SU-DHL-6 (cell line): ENCODE data around the gene TSNAX.

Experiments used
- H2AFZ ChIP-seq: fragments of 200-600 bp; sonication (generic); 2 replicates; pipeline ENCODE4 v1.6.1; 2014; ENCODE audit warnings: low read depth, mild to moderate bottlenecking, moderate library complexity, mixed read lengths, antibody characterized with exemption, low read length; ENCODE audit not compliant: severe bottlenecking
- H3F3A ChIP-seq: fragments of 200-600 bp; shearing (Covaris generic); 2 replicates; pipeline ENCODE4 v1.6.0; 2016; ENCODE audit warnings: antibody characterized with exemption, mild to moderate bottlenecking; ENCODE audit not compliant: insufficient read depth
- H3K27ac ChIP-seq: fragments of 200-600 bp; sonication (generic); 2 replicates; pipeline ENCODE4 v1.5.1; 2016; ENCODE audit warnings: low read depth, mild to moderate bottlenecking, low read length, moderate library complexity, mixed read lengths
- H3K27me3 ChIP-seq: fragments of 200-600 bp; sonication (generic), shearing (Covaris generic); 2 replicates; pipeline ENCODE4 v1.6.0; 2014; ENCODE audit warnings: mild to moderate bottlenecking, low read length
- H3K36me3 ChIP-seq: fragments of 200-600 bp; sonication (generic); 2 replicates; pipeline ENCODE4 v1.6.1; 2014; ENCODE audit warnings: mild to moderate bottlenecking, low read length, mixed read lengths
- H3K4me2 ChIP-seq: fragments of 300-600, 200-600 bp; shearing (Covaris generic), sonication (generic); 2 replicates; pipeline ENCODE4 v1.6.0; 2014; ENCODE audit warnings: low read length, low read depth, mild to moderate bottlenecking; ENCODE audit not compliant: poor library complexity, severe bottlenecking
- H3K4me3 ChIP-seq: fragments of 200-600 bp; sonication (generic); 2 replicates; pipeline ENCODE4 v1.5.1; 2014; ENCODE audit warnings: antibody characterized with exemption, low read length, mild to moderate bottlenecking, mixed read lengths; ENCODE audit not compliant: insufficient read depth, poor library complexity, severe bottlenecking
- H3K79me2 ChIP-seq: fragments of 200-600 bp; sonication (generic); 2 replicates; pipeline ENCODE4 v1.6.1; 2014; ENCODE audit warnings: mild to moderate bottlenecking, low read length, moderate library complexity; ENCODE audit not compliant: insufficient read depth
- H3K9ac ChIP-seq: fragments of 200-600 bp; sonication (generic); 2 replicates; pipeline ENCODE4 v1.7.0; 2014; ENCODE audit warnings: mild to moderate bottlenecking, low read length
- H3K9me2 ChIP-seq: fragments of 200-600 bp; sonication (generic); replicated peaks from 2 replicates; pipeline ENCODE4 v1.6.1; 2014; ENCODE audit warnings: low read length; ENCODE audit not compliant: insufficient read depth
- H3K9me3 ChIP-seq: fragments of 200-600 bp; sonication (generic); 2 replicates; pipeline ENCODE4 v1.6.1; 2014; ENCODE audit warnings: low read length, mixed read lengths; ENCODE audit not compliant: insufficient read depth
- H4K20me1 ChIP-seq: fragments of 200-600 bp; sonication (generic); 2 replicates; pipeline ENCODE4 v1.6.1; 2014; ENCODE audit warnings: low read depth, mild to moderate bottlenecking, antibody characterized with exemption, low read length, moderate library complexity, mixed read lengths
- EZH2phosphoT487 ChIP-seq: fragments of 200-600 bp; sonication (generic), shearing (Covaris generic); conservative IDR thresholded peaks from 2 replicates; pipeline ENCODE4 v1.6.1; 2018; ENCODE audit warnings: mild to moderate bottlenecking, antibody characterized with exemption, low read length, moderate library complexity, mixed read lengths
- TF ChIP-seq, protein P1 (sequence below): fragments of 200-600 bp; sonication (generic); IDR thresholded peaks from one replicate; pipeline ENCODE4 v1.5.1; 2017; ENCODE audit warnings: antibody characterized with exemption, mild to moderate bottlenecking, low read length, moderate library complexity; ENCODE audit not compliant: insufficient read depth, poor library complexity, severe bottlenecking

TSNAX gene

DNA sequence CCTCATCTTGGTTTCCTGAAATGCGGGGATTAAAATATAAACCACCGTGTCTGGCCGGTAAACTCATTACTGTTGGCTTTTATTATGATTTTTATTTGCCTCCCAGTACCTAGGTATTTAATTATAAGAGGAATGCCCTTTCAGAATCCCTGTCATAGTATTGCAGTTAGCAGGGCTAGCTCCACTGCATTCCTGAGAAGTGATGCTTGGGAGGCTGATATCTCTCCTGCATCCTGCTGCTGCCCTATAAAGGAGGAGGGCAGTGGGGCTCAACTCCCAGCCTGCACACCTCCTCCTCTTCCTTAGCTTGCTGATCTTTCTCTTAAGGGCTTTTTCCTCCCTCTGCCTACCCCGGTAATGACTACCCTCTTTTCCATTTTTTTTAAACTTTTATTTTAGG lies 78.2 kb downstream of the TSNAX start:
- Histone ChIP-seq H4K20me1 (no peaks in the 10 kb centered on the region), H3K9me3 (no peaks in the 10 kb centered on the region), H3K27ac (no peak overlapping the region), H3K4me2 (no peak overlapping the region), H3K9me2 (no peaks in the 10 kb centered on the region), H3F3A (no peaks in the 10 kb centered on the region), H3K4me3 (no peak overlapping the region), H3K27me3 (no peaks in the 10 kb centered on the region), H3K9ac (no peak overlapping the region), H2AFZ (no peak overlapping the region), H3K36me3 (no peaks in the 10 kb centered on the region), H3K79me2 (no peaks in the 10 kb centered on the region)
- no peak for TF ChIP-seq EZH2phosphoT487
- TF ChIP-seq, protein P1, sequence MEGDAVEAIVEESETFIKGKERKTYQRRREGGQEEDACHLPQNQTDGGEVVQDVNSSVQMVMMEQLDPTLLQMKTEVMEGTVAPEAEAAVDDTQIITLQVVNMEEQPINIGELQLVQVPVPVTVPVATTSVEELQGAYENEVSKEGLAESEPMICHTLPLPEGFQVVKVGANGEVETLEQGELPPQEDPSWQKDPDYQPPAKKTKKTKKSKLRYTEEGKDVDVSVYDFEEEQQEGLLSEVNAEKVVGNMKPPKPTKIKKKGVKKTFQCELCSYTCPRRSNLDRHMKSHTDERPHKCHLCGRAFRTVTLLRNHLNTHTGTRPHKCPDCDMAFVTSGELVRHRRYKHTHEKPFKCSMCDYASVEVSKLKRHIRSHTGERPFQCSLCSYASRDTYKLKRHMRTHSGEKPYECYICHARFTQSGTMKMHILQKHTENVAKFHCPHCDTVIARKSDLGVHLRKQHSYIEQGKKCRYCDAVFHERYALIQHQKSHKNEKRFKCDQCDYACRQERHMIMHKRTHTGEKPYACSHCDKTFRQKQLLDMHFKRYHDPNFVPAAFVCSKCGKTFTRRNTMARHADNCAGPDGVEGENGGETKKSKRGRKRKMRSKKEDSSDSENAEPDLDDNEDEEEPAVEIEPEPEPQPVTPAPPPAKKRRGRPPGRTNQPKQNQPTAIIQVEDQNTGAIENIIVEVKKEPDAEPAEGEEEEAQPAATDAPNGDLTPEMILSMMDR, result no peak

DNA sequence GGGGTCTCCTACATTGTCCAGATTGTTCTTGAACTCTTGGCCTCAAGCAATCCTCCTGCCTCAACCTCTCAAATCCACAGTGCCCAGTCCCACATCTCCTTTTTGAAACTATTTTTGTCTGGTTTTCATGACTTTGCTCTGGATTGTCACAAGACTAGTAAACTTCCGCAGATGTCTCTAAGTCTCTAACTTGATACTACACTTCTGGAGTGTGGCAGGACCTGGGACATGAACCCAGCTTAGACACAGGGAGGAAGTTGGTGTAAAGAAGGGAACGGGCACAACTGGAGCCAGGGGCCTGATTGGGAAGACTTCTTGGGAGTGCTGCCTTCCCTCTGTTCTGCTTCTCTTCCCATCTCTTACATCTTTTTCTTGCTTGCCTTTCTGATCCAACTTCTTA lies 81.9 kb downstream of the TSNAX start:
- H3K4me2 ChIP-seq, result no peak overlapping the region
- H3K27me3 ChIP-seq, result no peaks in the 10 kb centered on the region
- H4K20me1 ChIP-seq, result no peaks in the 10 kb centered on the region
- no peaks in the 10 kb centered on the region for H3K36me3 ChIP-seq
- H3K4me3 ChIP-seq, result no peak overlapping the region
- H3K79me2 ChIP-seq, result no peaks in the 10 kb centered on the region
- H3K9ac ChIP-seq, result no peak overlapping the region
- no peak overlapping the region for H3K27ac ChIP-seq
- H3K9me3 ChIP-seq, result 0 out of 2 replicates have a peak, but pooled peaks cover 7% of the 10 kb centered on the region
- TF ChIP-seq, protein P1, result no peak
- TF ChIP-seq EZH2phosphoT487, result no peak
- no peak overlapping the region for H2AFZ ChIP-seq
- H3K9me2 ChIP-seq, result no peaks in the 10 kb centered on the region
- no peaks in the 10 kb centered on the region for H3F3A ChIP-seq

DNA sequence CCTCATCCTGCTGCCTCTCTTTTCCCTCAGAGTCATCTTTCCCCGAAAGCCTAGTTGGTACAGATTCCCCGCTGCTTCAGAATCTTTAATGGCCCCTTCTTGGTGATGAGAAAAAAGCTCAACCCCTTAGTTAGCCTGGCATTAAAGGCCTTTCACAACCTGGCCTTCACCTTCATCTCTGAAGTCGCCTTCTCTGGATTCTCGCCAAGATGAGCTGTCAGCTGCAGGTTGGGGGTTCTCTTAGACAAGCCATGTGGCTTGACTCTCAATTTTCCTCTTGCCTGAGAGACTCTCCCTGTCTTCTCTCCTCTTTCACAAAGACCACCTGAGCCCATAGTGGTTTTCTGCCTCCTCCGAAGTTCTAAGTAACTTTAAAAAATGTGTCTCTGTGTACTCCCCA lies 82.6 kb downstream of the TSNAX start:
- TF ChIP-seq, protein P1, result no peak
- TF ChIP-seq EZH2phosphoT487, result no peak
- 0 out of 2 replicates have a peak, but pooled peaks cover 7% of the 10 kb centered on the region for H3K9me3 ChIP-seq
- H3F3A ChIP-seq, result no peaks in the 10 kb centered on the region
- no peaks in the 10 kb centered on the region for H3K27me3 ChIP-seq
- no peak overlapping the region for H3K9ac ChIP-seq
- H2AFZ ChIP-seq, result no peak overlapping the region
- H3K79me2 ChIP-seq, result no peaks in the 10 kb centered on the region
- H4K20me1 ChIP-seq, result no peaks in the 10 kb centered on the region
- H3K27ac ChIP-seq, result no peak overlapping the region
- H3K36me3 ChIP-seq, result no peaks in the 10 kb centered on the region
- no peaks in the 10 kb centered on the region for H3K9me2 ChIP-seq
- no peak overlapping the region for H3K4me2 ChIP-seq
- no peak overlapping the region for H3K4me3 ChIP-seq

DNA sequence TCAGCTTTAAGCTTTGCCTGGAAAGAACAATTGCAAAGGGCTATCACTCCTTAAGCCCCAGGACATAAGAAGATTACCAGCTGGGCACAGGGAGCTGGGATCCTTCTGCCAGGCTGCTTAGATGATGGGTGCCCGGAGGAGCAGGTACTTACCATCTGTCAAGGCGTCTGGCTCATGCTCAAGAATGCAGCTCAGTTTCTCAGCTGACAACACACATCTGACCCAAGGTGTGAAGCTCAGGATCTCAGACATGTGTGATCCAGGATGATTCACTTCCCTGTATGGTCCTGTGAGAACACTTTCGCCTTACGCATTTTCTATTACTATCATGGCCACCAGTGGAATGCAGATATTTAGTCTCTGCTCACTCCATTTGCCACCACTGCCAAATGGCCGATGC lies 83.4 kb downstream of the TSNAX start:
- no peaks in the 10 kb centered on the region for H3K27me3 ChIP-seq
- TF ChIP-seq, protein P1, result no peak
- no peak for TF ChIP-seq EZH2phosphoT487
- H3K9me3 ChIP-seq, result 0 out of 2 replicates have a peak, but pooled peaks cover 7% of the 10 kb centered on the region
- no peak overlapping the region for H3K4me3 ChIP-seq
- no peak overlapping the region for H3K9ac ChIP-seq
- no peaks in the 10 kb centered on the region for H3K79me2 ChIP-seq
- no peaks in the 10 kb centered on the region for H4K20me1 ChIP-seq
- no peaks in the 10 kb centered on the region for H3K36me3 ChIP-seq
- H3K4me2 ChIP-seq, result no peak overlapping the region
- H2AFZ ChIP-seq, result no peak overlapping the region
- no peaks in the 10 kb centered on the region for H3F3A ChIP-seq
- no peak overlapping the region for H3K27ac ChIP-seq
- H3K9me2 ChIP-seq, result no peaks in the 10 kb centered on the region
